Measurements from ENCODE around the gene KLHDC9.

DNA sequence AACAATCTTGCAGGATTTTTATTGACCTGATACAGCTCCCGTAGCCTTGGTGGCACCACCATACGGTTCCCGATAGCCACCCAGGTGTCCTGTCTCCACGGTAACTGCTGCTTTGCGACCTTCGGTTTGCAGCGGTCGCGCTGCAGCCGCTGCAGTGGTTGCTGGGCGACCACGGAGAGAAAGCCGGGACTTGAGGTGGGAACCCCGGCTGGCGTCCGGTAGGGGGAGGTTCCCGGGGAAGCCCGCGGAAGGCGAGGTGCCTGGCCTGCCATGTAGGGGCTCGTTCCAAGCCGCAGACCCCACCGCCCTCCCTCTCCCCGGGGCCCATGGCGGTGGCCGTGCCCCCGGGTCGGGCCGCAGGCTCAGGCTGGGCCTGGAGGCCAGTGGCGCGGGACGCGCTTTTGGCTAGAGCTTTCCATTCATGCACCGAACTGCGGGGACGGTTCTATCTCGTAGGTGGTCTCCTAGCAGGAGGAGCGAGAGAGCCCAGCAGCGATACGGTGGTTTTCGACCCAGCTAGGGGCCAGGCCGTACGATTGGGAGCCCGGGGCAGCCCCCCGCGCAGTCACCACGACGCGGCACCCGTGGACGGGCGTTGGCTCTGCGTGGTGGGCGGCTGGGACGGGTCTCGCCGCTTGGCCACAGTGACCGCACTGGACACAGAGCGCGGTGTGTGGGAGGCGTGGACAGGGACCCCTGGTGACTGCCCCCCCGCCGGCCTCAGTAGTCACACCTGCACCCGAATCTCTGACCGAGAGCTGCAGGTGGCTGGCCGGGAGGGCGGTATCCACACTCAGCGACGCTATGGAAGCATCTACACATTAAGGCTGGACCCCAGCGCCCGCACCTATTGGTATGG, at the start of gene KLHDC9:
- TF ChIP-seq, protein P1, sequence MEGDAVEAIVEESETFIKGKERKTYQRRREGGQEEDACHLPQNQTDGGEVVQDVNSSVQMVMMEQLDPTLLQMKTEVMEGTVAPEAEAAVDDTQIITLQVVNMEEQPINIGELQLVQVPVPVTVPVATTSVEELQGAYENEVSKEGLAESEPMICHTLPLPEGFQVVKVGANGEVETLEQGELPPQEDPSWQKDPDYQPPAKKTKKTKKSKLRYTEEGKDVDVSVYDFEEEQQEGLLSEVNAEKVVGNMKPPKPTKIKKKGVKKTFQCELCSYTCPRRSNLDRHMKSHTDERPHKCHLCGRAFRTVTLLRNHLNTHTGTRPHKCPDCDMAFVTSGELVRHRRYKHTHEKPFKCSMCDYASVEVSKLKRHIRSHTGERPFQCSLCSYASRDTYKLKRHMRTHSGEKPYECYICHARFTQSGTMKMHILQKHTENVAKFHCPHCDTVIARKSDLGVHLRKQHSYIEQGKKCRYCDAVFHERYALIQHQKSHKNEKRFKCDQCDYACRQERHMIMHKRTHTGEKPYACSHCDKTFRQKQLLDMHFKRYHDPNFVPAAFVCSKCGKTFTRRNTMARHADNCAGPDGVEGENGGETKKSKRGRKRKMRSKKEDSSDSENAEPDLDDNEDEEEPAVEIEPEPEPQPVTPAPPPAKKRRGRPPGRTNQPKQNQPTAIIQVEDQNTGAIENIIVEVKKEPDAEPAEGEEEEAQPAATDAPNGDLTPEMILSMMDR (IDR thresholded peaks at IDR 0.05) = no peak
- no peak for TF ChIP-seq EZH2 (IDR thresholded peaks at IDR 0.05; ENCODE audit: borderline replicate concordance, insufficient read depth, low read depth, low read length, poor library complexity, severe bottlenecking)
